Measurements from ENCODE around the gene RAB9A. TPM values are rescaled to one million over a fixed set of nuclear protein-coding genes. Genes with fewer than 3 reads are reported as not detected.
"Not testable (repeated sequence)": the region's sequence is repeated elsewhere in the genome, so short reads cannot be mapped to it uniquely, and the experiment has no call there.

Gene RAB9A
- total RNA-seq, 1 donor from 2014 or later, result 14.2 TPM

DNA sequence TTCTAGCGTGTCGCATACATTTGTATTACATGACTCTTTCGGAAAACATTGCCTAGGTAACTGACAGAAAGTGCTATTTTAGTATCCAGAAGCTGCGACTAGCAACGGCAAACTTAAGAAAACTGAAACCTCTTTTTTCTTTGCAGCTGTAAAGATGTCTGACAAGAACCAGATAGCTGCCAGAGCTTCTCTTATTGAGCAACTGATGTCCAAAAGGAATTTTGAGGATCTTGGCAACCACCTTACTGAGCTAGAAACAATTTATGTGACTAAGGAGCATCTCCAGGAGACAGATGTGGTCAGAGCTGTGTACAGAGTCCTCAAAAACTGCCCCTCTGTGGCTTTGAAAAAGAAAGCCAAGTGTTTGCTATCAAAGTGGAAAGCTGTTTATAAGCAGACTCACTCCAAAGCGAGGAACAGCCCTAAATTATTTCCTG is 26.6 kb upstream of the RAB9A start:
- H3K9me3 Mint-ChIP-seq (ENCODE audit: unreplicated experiment), result no peaks in the 10 kb centered on the region

DNA sequence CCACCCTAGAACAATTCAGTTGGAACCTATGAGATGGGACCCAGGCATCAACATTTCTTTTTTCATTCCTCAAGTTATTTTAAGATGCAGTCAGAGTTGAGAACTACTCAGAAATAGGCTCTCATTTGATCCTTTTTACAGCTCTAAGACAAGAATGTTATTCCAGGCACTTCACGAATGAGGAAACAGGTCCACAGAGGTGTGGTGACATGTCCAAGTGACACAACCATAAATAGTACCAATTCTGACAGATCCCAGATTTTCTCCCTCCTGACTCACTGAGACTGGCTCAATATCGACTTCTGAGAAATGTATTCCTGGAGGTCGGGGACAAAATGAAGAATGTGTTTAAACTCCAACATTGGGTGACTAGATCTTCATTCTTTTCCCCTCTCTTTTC is 24.9 kb upstream of the RAB9A start:
- no peak overlapping the region for H3K4me3 Mint-ChIP-seq (ENCODE audit: unreplicated experiment)
- H3K36me3 Mint-ChIP-seq (ENCODE audit: unreplicated experiment), result no peaks in the 10 kb centered on the region
- H3K27ac Mint-ChIP-seq (ENCODE audit: unreplicated experiment), result no peak overlapping the region
- H3K27me3 Mint-ChIP-seq (ENCODE audit: unreplicated experiment), result no peaks in the 10 kb centered on the region
- H3K4me1 Mint-ChIP-seq (ENCODE audit: low read depth, unreplicated experiment), result no peaks in the 10 kb centered on the region
- no peak for DNase-seq
- no peaks in the 10 kb centered on the region for H3K9me3 Mint-ChIP-seq (ENCODE audit: unreplicated experiment)
- TF ChIP-seq CTCF (IDR thresholded peaks at IDR 0.05; ENCODE audit: partially characterized antibody, unreplicated experiment), result no peak

More for the DNA sequence above, 26.6 kb upstream of the RAB9A start:
- no peak for TF ChIP-seq CTCF (IDR thresholded peaks at IDR 0.05; ENCODE audit: partially characterized antibody, unreplicated experiment)
- Mint-ChIP-seq H3K36me3 (ENCODE audit: unreplicated experiment) (no peaks in the 10 kb centered on the region), H3K27me3 (ENCODE audit: unreplicated experiment) (no peaks in the 10 kb centered on the region), H3K4me3 (ENCODE audit: unreplicated experiment) (no peak overlapping the region), H3K27ac (ENCODE audit: unreplicated experiment) (no peak overlapping the region), H3K4me1 (ENCODE audit: low read depth, unreplicated experiment) (no peaks in the 10 kb centered on the region)
- DNase-seq, result no peak

GRCh38 chrX:13666836-13667235 is 22.1 kb upstream of the RAB9A start:
- no peaks in the 10 kb centered on the region for H3K4me1 Mint-ChIP-seq (ENCODE audit: low read depth, unreplicated experiment)
- no peak overlapping the region for H3K4me3 Mint-ChIP-seq (ENCODE audit: unreplicated experiment)
- H3K36me3 Mint-ChIP-seq (ENCODE audit: unreplicated experiment), result no peaks in the 10 kb centered on the region
- no peak for DNase-seq
- no peaks in the 10 kb centered on the region for H3K27me3 Mint-ChIP-seq (ENCODE audit: unreplicated experiment)
- no peak overlapping the region for H3K27ac Mint-ChIP-seq (ENCODE audit: unreplicated experiment)
- no peak for TF ChIP-seq CTCF (IDR thresholded peaks at IDR 0.05; ENCODE audit: partially characterized antibody, unreplicated experiment)
- H3K9me3 Mint-ChIP-seq (ENCODE audit: unreplicated experiment), result peaks cover 2% of the 10 kb centered on the region

- no peak for TF ChIP-seq CTCF (IDR thresholded peaks at IDR 0.05; ENCODE audit: partially characterized antibody, unreplicated experiment)
- no peaks in the 10 kb centered on the region for H3K36me3 Mint-ChIP-seq (ENCODE audit: unreplicated experiment)
- no peaks in the 10 kb centered on the region for H3K4me1 Mint-ChIP-seq (ENCODE audit: low read depth, unreplicated experiment)
- H3K9me3 Mint-ChIP-seq (ENCODE audit: unreplicated experiment), result peaks cover 2% of the 10 kb centered on the region
- no peak overlapping the region for H3K27ac Mint-ChIP-seq (ENCODE audit: unreplicated experiment)
- H3K4me3 Mint-ChIP-seq (ENCODE audit: unreplicated experiment), result no peak overlapping the region
- no peak for DNase-seq
- H3K27me3 Mint-ChIP-seq (ENCODE audit: unreplicated experiment), result no peaks in the 10 kb centered on the region
Measured at GRCh38 chrX:13667919-13668318, 21.0 kb upstream of the RAB9A start.

DNA sequence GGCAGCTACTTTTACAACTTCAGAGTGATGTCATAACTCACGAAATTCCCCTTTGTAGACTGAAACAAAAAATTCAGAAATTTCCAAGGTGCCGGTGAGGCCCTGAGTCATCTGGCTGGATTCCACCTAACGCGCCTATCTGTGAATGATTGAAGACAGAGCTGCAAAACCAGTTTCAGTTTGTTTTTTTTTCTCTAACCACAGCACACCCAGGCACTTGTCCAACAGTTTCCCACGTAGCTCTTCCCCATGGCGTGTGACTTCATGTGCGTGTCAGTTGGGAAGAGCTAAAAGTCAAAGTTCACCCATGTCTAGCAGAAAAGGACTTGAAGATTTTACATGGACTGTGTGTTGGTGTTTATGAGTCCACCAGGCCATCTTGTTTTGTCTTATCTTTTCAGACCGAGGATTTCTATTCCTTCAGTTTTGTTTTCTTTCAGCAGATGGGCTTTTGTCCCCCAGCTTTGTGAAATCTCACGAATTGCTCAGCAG is 19.6 kb upstream of the RAB9A start:
- Mint-ChIP-seq H3K9me3 (ENCODE audit: unreplicated experiment) (peaks cover 2% of the 10 kb centered on the region), H3K36me3 (ENCODE audit: unreplicated experiment) (no peaks in the 10 kb centered on the region), H3K27me3 (ENCODE audit: unreplicated experiment) (peaks cover 1% of the 10 kb centered on the region), H3K27ac (ENCODE audit: unreplicated experiment) (no peak overlapping the region), H3K4me1 (ENCODE audit: low read depth, unreplicated experiment) (no peaks in the 10 kb centered on the region), H3K4me3 (ENCODE audit: unreplicated experiment) (no peak overlapping the region)
- DNase-seq, result no peak
- no peak for TF ChIP-seq CTCF (IDR thresholded peaks at IDR 0.05; ENCODE audit: partially characterized antibody, unreplicated experiment)

DNA sequence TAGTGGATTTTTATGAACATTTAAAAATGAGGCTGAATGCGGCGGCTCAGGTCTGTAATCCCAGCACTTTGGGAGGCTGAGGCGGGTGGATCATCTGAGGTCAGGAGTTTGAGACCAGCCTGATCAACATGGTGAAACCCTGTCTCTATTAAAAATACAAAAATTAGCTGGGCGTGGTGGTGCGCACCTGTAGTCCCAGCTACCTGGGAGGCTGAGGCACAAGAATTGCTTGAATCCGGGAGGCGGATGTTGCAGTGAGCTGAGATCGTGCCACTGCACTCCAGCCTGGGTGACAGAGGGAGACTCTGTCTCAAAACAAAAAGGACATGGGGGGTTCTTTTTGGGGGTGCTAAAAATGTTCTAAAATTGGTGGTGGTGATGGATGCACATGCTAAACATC is 19.2 kb upstream of the RAB9A start:
- not testable (repeated sequence) for H3K36me3 Mint-ChIP-seq (ENCODE audit: unreplicated experiment); H3K27ac Mint-ChIP-seq (ENCODE audit: unreplicated experiment); H3K4me1 Mint-ChIP-seq (ENCODE audit: low read depth, unreplicated experiment); H3K9me3 Mint-ChIP-seq (ENCODE audit: unreplicated experiment); H3K27me3 Mint-ChIP-seq (ENCODE audit: unreplicated experiment); DNase-seq; H3K4me3 Mint-ChIP-seq (ENCODE audit: unreplicated experiment)
